ENCODE data around the gene OTOGL. TPM values are rescaled to one million over a fixed set of nuclear protein-coding genes. Genes with fewer than 3 reads are reported as not detected.

Gene OTOGL
- total RNA-seq = under 0.01 TPM in 1 of 2 replicates, not detected in the other

GRCh38 chr12:80099259-80099658 is at the start of gene OTOGL:
TSS of gene OTOGL (plus strand) at chr12:80099537. CDS start at chr12:80209432, 109,895 bp downstream.

Other genes starting within 250 kb of the OTOGL start
- 39.8 and 59.6 TPM in 2 replicates for gene PPP1R12A, start 164.4 kb upstream of the OTOGL start, total RNA-seq